ENCODE data around the gene NAT16.

- no peak for TF ChIP-seq EZH2 (IDR thresholded peaks at IDR 0.05; ENCODE audit: borderline replicate concordance, insufficient read depth, low read length, poor library complexity, severe bottlenecking)
- TF ChIP-seq, protein P1, sequence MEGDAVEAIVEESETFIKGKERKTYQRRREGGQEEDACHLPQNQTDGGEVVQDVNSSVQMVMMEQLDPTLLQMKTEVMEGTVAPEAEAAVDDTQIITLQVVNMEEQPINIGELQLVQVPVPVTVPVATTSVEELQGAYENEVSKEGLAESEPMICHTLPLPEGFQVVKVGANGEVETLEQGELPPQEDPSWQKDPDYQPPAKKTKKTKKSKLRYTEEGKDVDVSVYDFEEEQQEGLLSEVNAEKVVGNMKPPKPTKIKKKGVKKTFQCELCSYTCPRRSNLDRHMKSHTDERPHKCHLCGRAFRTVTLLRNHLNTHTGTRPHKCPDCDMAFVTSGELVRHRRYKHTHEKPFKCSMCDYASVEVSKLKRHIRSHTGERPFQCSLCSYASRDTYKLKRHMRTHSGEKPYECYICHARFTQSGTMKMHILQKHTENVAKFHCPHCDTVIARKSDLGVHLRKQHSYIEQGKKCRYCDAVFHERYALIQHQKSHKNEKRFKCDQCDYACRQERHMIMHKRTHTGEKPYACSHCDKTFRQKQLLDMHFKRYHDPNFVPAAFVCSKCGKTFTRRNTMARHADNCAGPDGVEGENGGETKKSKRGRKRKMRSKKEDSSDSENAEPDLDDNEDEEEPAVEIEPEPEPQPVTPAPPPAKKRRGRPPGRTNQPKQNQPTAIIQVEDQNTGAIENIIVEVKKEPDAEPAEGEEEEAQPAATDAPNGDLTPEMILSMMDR (IDR thresholded peaks at IDR 0.05; ENCODE audit: poor library complexity, severe bottlenecking) = no peak
- no peak for TF ChIP-seq POLR2AphosphoS5 (IDR thresholded peaks at IDR 0.05)
- no peak for TF ChIP-seq RAD21 (conservative IDR thresholded peaks at IDR 0.05)
- TF ChIP-seq EP300 (conservative IDR thresholded peaks at IDR 0.05; ENCODE audit: poor library complexity, severe bottlenecking) = no peak
- TF ChIP-seq REST (IDR thresholded peaks at IDR 0.05; ENCODE audit: borderline replicate concordance) = no peak
Observed at GRCh38 chr7:101156277-101156676, 23.8 kb downstream of the NAT16 start.
